Activated T-helper 17 cell treated with anti-CD3 and anti-CD28 coated beads, Interleukin-2, amount 50 U/mL, for 72 hours (primary cell): ENCODE measurements around the gene KIRREL3. TPM values are rescaled to one million over a fixed set of nuclear protein-coding genes. Genes with fewer than 3 reads are reported as not detected.

Experiments
- ATAC-seq: fragments of 150-1000 bp; cut with Tn5 transposase; replicated peaks from 2 replicates; pipeline ENCODE4 v1.10.0; 2021; ENCODE audit warnings: mild to moderate bottlenecking, moderate library complexity
- H3K27ac Mint-ChIP-seq: one replicate; pipeline ENCODE4 v1.8.0; 2022; ENCODE audit warnings: mixed read lengths
- H3K27me3 Mint-ChIP-seq: one replicate; pipeline ENCODE4 v1.8.0; 2022; ENCODE audit warnings: mixed read lengths
- H3K36me3 Mint-ChIP-seq: one replicate; pipeline ENCODE4 v1.8.0; 2022; ENCODE audit warnings: low read depth, mild to moderate bottlenecking, mixed read lengths
- H3K4me1 Mint-ChIP-seq: one replicate; pipeline ENCODE4 v1.8.0; 2022; ENCODE audit warnings: mixed read lengths
- H3K4me3 Mint-ChIP-seq: one replicate; pipeline ENCODE4 v1.8.0; 2022; ENCODE audit warnings: mild to moderate bottlenecking, mixed read lengths
- H3K9me3 Mint-ChIP-seq: one replicate; pipeline ENCODE4 v1.8.0; 2022; ENCODE audit warnings: mixed read lengths
- total RNA-seq, 2 donors: library from RNA; stranded (reverse); gene quantifications; one replicate each; pipeline ENCODE4 v1.2.3, GENCODE V29; 2022

The KIRREL3 gene
- total RNA-seq, 2 donors from 2014 or later: not detected

DNA sequence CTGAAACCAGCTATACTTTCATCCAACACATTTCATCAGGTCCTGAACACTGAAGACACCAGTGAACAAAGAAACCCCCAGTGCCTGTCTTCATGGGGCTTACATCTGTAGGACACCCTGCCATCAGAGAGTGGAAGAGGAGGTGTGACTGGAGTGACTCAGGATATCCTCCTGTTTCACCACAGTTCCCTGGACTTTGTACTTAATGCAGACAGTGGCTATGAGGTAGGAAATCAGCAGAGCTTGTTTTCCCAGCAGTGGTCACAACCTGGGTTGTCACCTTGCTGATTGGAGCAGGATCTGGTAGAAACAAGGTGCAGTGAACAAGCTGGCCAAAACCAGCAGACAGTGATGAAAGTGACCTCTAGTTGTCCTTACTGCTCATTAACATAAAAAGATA, 128.8 kb downstream of the KIRREL3 start:
- ATAC-seq: no peak
- H3K27ac Mint-ChIP-seq: no peak overlapping the region

DNA sequence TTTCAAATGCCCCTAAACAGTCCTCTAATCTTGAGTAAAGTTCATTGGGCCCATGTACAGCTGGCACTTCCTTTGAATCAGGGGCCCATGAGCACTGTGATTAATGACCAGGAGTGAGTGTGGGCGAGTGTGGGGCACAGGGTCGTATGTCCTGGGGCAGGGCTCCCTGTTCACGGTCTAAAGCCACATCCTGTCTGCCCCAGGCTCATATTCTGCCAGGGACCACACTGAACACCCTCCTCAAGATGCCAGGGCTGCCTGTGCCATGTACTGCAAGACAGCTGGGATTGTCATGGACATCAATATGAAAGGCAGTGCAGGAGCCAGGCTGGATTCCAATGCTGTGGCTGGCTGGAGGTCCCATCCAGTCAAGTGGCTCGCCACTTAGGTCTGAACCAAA, 130.5 kb downstream of the KIRREL3 start:
- no peak overlapping the region for H3K27ac Mint-ChIP-seq
- H3K4me1 Mint-ChIP-seq: no peaks in the 10 kb centered on the region
- no peak for ATAC-seq

More for the DNA sequence above, 128.8 kb downstream of the KIRREL3 start:
- Mint-ChIP-seq H3K9me3 (peaks cover 3% of the 10 kb centered on the region), H3K4me1 (no peaks in the 10 kb centered on the region), H3K36me3 (no peaks in the 10 kb centered on the region), H3K27me3 (peaks cover 15% of the 10 kb centered on the region), H3K4me3 (no peak overlapping the region)

DNA sequence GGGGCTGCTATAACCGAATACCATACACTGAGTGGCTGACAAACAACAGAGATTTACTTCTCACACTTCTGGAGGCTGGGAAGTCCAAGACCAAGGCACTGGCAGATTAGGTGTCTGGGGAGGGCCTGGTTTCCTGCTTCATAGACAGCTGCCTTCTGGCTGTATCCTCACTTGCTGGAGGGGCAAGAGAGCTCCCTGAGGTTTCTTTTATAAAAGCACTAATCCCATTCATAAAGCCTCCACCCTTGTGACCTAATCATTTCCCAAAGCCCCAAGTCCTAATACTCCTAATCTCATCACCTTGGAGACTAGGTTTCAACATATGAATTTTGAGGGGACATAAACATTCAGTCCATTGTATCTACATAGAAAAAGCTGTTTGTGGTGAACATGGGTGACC, 131.8 kb downstream of the KIRREL3 start:
- no peak for ATAC-seq
- no peak overlapping the region for H3K4me3 Mint-ChIP-seq
- no peaks in the 10 kb centered on the region for H3K4me1 Mint-ChIP-seq
- H3K36me3 Mint-ChIP-seq: no peaks in the 10 kb centered on the region
- H3K27me3 Mint-ChIP-seq: peaks cover 11% of the 10 kb centered on the region
- no peak overlapping the region for H3K27ac Mint-ChIP-seq
- H3K9me3 Mint-ChIP-seq: peaks cover 3% of the 10 kb centered on the region

More for the DNA sequence above, 130.5 kb downstream of the KIRREL3 start:
- H3K36me3 Mint-ChIP-seq: no peaks in the 10 kb centered on the region
- peaks cover 14% of the 10 kb centered on the region for H3K27me3 Mint-ChIP-seq
- H3K4me3 Mint-ChIP-seq: no peak overlapping the region
- H3K9me3 Mint-ChIP-seq: peaks cover 3% of the 10 kb centered on the region

DNA sequence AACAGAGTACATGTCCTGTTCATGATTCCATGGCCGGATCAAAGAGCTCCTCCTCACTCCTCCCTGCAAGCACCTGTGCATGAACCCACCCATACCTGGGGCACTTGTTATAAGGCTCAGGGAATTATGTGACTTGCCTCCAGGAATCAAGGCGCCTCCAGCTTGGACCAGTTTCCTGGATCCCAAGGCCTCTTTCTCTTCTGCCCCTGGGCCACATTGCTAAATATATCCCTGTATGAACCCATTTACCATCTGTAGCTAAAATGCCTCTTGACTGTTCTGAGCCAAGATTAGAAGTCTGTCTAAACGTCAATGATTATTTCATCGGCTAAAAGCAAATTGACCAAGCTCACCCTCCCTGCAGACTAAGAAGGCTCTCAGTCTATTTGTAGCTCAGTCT, 135.6 kb downstream of the KIRREL3 start:
- H3K27ac Mint-ChIP-seq: no peak overlapping the region

DNA sequence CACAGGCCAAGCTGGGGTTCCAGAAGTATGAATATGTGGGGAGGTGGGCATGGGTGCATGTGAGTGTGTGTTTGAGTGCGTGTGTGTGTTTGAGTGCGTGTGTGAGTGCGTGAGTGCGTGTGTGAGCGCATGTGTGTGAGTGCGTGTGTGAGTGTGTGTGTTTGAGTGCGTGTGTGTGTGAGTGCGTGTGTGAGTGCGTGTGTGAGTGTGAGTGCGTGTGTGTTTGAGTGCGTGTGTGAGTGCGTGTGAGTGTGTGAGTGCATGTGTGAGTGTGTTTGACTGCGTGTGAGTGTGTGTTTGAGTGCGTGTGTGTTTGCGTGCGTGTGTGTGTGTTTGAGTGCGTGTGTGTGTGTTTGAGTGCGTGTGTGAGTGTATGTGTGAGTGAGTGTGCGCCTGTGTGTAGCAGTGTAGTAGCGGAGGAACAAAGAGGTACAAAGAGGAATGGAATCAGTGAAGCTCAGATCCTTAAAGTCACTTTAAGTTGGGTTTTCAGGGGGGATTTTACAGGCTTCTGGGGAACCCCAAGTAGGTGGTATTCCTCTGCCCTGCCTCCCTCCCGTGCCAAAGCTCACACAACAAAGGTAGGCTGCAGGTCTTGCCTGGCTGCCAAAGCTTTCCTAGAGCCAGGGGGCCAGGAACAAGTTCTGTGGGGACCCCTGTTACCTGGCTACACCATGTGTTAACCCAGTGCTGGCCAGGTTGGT, 137.1 kb downstream of the KIRREL3 start:
- peaks cover 7% of the 10 kb centered on the region for H3K27me3 Mint-ChIP-seq
- H3K36me3 Mint-ChIP-seq: no peaks in the 10 kb centered on the region
- no peak overlapping the region for H3K4me3 Mint-ChIP-seq

More for the DNA sequence above, 135.6 kb downstream of the KIRREL3 start:
- no peak for ATAC-seq
- Mint-ChIP-seq H3K4me1 (no peaks in the 10 kb centered on the region), H3K36me3 (no peaks in the 10 kb centered on the region), H3K27me3 (peaks cover 7% of the 10 kb centered on the region), H3K9me3 (peaks cover 5% of the 10 kb centered on the region), H3K4me3 (no peak overlapping the region)

DNA sequence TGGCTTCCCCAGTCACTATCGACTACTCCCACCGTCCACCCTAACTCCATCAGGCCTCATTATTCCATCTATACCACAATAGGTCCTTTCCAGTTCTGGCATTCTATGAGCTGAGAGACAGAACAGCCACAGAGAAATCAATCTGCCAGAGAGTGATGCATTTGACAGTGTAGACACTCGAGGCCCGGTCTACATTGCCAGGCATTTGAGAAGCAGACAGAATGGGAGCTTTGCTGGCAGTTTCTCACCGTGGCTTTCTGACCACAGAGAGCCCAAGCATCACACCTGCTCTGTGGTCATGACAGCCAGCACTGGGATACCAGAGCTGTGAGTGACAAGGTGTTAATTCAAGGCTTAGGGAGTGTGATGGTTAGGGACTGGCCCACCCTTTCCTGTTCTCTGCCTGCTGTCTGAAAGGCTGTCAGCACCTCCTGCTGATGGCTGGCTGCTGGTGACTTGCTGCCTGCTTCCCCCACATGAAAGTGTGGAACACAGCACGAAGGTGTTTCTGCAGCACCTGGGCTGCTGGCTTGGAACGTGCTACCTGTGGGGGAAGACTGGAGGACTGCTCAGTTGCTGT, 137.8 kb downstream of the KIRREL3 start:
- ATAC-seq: peak; percentile 43
- Mint-ChIP-seq H3K4me1 (no peaks in the 10 kb centered on the region), H3K9me3 (peaks cover 5% of the 10 kb centered on the region), H3K27me3 (peaks cover 4% of the 10 kb centered on the region), H3K4me3 (no peak overlapping the region), H3K27ac (no peak overlapping the region), H3K36me3 (no peaks in the 10 kb centered on the region)

More for the DNA sequence above, 137.1 kb downstream of the KIRREL3 start:
- Mint-ChIP-seq H3K27ac (no peak overlapping the region), H3K4me1 (no peaks in the 10 kb centered on the region), H3K9me3 (peaks cover 5% of the 10 kb centered on the region)
- no peak for ATAC-seq

DNA sequence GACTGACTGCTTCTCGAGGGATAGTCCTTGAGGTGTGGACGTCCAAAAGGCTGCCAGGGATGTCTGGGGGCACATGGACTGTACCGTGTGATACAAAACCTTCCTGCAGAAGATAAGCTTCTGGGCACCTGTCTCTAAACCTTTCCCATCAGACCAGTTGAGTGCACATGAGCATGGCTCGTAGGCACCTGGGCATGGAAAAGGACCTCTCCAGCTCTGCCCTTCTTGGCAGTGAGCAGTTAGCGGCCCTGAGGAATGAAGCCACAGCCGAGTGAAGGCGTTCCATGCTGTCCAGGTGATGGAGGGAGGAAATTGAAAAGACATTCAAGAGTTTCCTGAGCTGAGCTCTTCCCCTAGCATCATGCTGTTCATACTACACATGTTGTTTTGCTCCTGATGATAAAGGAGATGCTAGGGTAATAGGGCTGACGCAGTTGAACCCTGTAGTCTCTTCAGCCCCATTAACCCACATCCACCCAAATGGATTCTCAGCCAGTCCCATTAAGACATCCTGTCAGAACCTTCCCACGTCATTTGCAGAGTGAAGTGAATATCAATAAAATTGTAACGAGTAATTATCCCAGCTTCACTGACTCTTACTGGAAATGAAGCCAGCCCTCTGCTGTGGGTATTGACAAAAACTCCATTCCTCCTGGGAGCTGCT, 138.6 kb downstream of the KIRREL3 start:
- Mint-ChIP-seq H3K4me3 (no peak overlapping the region), H3K4me1 (no peaks in the 10 kb centered on the region), H3K36me3 (no peaks in the 10 kb centered on the region), H3K27ac (no peak overlapping the region), H3K27me3 (no peaks in the 10 kb centered on the region), H3K9me3 (peaks cover 5% of the 10 kb centered on the region)
- no peak for ATAC-seq

DNA sequence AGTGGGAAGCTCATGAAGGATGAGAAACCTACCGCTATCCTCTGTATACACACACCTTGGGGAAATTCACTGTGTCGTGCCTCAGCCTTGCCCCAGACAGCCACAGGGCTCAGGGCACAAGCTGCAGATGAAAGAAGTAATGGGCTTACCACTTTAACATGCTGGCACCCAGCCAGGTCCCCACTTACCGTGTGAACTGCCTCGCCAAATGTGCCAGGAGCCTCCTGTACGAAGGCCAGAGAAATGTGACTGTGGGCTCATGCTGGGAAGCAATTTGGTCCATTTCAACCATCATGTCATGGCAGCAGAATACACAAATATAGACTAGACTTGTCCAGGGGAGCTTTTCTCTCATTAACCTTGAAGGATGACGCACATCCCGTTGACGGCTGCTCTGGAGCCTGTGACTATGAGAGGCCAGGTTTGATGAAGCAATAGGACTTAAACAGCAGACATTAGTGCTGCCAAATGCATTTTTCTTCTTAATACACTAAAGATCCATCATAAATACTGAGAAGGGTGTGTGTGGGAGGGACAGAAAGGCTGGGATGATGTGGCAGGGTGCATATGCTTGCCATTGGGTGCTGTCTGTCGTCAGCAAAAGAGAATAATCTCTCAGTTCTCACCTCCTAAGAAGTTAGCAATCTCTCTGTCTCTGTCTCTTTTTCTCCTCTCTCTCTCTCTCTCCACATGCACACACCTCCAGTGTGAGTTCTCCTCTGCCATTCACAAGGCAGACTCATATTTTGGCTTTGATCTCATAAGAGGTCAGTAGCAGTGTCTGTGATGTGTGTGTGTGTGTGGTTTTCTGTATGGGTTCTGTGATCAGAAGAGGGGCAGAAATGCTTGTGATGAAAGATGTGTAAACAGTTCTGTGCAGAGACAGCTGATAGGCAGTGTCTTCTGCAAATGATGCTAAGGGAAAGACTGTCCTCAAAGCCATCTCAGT, 142.4 kb downstream of the KIRREL3 start:
- Mint-ChIP-seq H3K9me3 (peaks cover 1% of the 10 kb centered on the region), H3K36me3 (no peaks in the 10 kb centered on the region), H3K27me3 (no peaks in the 10 kb centered on the region), H3K4me3 (no peak overlapping the region), H3K4me1 (no peaks in the 10 kb centered on the region), H3K27ac (no peak overlapping the region)
- peak; percentile 21 for ATAC-seq

DNA sequence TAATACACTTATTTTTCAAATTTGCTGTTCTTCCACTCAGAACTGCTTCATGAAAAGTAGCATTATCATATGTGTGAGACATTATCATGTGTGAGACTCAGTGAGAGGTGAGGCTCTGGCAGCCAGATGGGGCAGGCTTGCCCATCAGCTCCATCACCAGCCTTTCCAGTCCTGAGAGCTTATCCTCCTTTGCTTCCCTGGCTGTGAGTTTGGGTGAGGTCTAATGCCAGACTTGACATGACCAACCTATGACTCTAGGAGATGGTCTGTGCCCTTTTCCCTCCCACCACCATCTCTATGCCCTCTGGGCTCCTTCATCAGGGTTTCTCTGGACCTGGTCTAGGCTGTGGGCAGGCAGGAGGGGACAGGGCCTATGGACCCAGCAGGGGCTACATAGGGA, 145.0 kb downstream of the KIRREL3 start:
- H3K4me3 Mint-ChIP-seq: no peak overlapping the region
- no peak overlapping the region for H3K27ac Mint-ChIP-seq
- H3K9me3 Mint-ChIP-seq: no peaks in the 10 kb centered on the region
- no peaks in the 10 kb centered on the region for H3K4me1 Mint-ChIP-seq
- no peaks in the 10 kb centered on the region for H3K36me3 Mint-ChIP-seq
- no peak for ATAC-seq
- H3K27me3 Mint-ChIP-seq: no peaks in the 10 kb centered on the region

DNA sequence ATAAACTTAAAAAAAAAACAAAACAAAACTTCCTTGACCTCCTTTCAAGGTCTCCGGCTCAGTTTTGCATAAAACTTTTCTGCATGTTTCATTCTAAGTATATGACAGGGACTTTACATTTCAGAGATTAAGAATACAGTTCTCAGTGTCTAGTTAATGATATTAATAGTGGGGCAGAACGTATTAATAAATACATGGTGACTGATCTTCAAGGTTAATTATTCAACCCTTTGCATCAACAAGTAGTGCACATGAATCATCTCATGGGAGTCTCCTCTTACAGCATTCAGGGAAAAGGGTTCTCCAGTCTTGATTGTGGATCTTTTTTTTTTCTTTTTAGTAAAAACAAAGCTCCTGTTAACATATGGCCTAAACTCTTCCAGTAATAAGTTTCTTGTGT, 146.8 kb downstream of the KIRREL3 start:
- H3K27ac Mint-ChIP-seq: no peak overlapping the region
- no peaks in the 10 kb centered on the region for H3K9me3 Mint-ChIP-seq
- H3K4me3 Mint-ChIP-seq: no peak overlapping the region
- no peaks in the 10 kb centered on the region for H3K27me3 Mint-ChIP-seq
- ATAC-seq: no peak
- no peaks in the 10 kb centered on the region for H3K4me1 Mint-ChIP-seq
- H3K36me3 Mint-ChIP-seq: no peaks in the 10 kb centered on the region

DNA sequence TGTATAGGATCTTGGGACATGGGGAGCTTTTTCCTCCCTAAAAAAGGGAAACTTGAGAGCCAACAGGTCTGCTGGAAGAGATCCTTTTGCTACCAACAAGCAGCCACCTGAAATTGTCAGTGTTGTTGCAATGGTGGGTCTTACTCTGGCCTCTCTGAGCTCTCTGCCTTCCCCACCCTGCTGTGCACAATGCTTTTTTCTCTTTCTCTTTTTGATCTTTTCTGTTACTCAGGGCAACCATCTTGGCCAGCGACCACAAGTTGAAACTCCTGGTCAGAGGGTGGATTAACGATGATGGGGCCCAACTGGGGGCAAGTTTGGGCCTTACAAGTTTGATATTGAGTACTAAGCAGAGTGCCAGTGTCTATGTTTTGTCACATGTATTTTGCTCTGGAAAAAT, 155.8 kb downstream of the KIRREL3 start:
- Mint-ChIP-seq H3K27ac (no peak overlapping the region), H3K36me3 (no peaks in the 10 kb centered on the region), H3K27me3 (peaks cover 4% of the 10 kb centered on the region), H3K4me3 (no peak overlapping the region), H3K4me1 (no peaks in the 10 kb centered on the region), H3K9me3 (no peaks in the 10 kb centered on the region)
- no peak for ATAC-seq

DNA sequence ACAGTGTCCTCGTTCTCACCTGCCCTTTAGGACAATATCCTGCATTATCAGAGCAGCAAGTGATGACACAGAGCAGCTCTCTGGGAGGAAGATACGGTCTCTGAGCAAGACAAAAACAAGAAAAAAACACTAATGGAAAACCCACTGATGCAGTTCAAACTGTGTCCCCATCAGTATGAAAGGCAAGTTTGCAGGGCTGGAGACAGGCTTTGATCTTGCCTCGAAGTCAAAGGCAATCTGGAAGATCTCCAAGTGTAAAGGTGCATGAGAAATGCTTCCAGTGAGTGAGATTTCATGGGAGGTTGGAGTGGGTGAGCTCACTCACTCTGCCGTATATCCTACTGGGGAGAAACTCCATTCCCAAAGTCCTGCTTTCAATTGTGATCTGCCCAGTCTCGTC, 157.5 kb downstream of the KIRREL3 start:
- Mint-ChIP-seq H3K27me3 (peaks cover 4% of the 10 kb centered on the region), H3K4me1 (no peaks in the 10 kb centered on the region), H3K4me3 (no peak overlapping the region), H3K9me3 (no peaks in the 10 kb centered on the region), H3K36me3 (no peaks in the 10 kb centered on the region), H3K27ac (no peak overlapping the region)
- ATAC-seq: no peak

DNA sequence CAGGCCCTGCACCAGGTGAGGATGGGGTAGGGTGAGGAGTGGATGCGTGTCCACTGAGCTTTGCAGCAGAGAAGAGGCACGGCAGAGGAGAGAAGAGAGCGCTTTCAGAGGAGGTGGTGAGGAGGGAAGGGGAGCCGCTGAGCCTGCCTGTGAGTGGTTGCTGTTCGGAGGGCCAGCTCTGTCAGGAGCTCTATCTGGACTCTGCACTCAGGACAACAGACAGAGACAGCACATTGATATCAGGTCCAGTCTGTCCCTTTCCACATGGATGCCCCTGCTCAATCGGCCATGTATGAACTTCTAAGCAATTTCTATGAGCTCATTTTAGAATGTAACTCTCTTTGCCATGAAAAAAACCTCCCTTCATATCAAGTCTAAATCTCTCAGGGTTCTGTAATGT, 158.6 kb downstream of the KIRREL3 start:
- ATAC-seq: no peak
- Mint-ChIP-seq H3K36me3 (no peaks in the 10 kb centered on the region), H3K27me3 (peaks cover 11% of the 10 kb centered on the region), H3K4me1 (no peaks in the 10 kb centered on the region), H3K4me3 (no peak overlapping the region), H3K27ac (no peak overlapping the region), H3K9me3 (no peaks in the 10 kb centered on the region)

DNA sequence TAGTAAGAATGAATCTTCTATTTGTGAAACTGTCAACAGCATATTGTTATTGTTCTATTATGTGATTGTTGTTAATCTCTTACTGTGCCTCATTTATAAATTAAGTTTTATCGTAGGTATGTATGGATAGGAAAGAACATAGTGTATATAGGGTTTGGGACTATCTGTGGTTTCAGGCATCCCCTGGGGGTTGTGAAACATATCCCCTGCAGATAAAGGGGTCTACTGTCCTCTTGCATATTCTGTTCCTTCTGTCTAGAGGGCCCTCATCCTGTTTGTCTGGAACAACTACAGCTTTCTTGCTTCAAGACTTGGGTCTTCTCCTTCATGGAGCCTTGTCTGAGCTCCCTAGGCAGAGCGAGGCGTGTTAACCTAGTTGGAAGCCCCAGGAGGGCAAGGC, 159.6 kb downstream of the KIRREL3 start:
- Mint-ChIP-seq H3K4me3 (no peak overlapping the region), H3K9me3 (no peaks in the 10 kb centered on the region), H3K27ac (no peak overlapping the region), H3K27me3 (peaks cover 11% of the 10 kb centered on the region), H3K36me3 (no peaks in the 10 kb centered on the region), H3K4me1 (no peaks in the 10 kb centered on the region)
- ATAC-seq: no peak
